ENCODE data around the gene SYNGAP1. TPM values are rescaled to one million over a fixed set of nuclear protein-coding genes. Genes with fewer than 3 reads are reported as not detected.

SYNGAP1 gene
- total RNA-seq, 2 donors from 2014 or later = 5.4 to 5.6 TPM

GRCh38 chr6:33433001-33433543 lies 13.2 kb downstream of the SYNGAP1 start:
- H3K27ac ChIP-seq = no peak overlapping the region
- intact Hi-C loops (cut with DNase I) = no loop called here
- no peaks in the 10 kb centered on the region for H3K9me3 ChIP-seq
- H3K36me3 ChIP-seq (replicated peaks in 1 of 2; ENCODE audit: insufficient read depth in 1 of 2, low read depth in 2 of 2) = no peaks in the 10 kb centered on the region
- H3K4me3 ChIP-seq = no peak overlapping the region
- no peaks in the 10 kb centered on the region for H3K27me3 ChIP-seq
- TF ChIP-seq CTCF (IDR thresholded peaks at IDR 0.05) (no peak), POLR2A (IDR thresholded peaks at IDR 0.05) (no peak)
- ATAC-seq (no peak), DNase-seq (no peak)
- 89 to 94% methylated on average over 1 of the region's 1 CpG for WGBS, 2 donors
- H3K4me1 ChIP-seq = peaks cover 7% of the 10 kb centered on the region

- H3K4me1 ChIP-seq = peaks cover under 1% of the 10 kb centered on the region
Observed at GRCh38 chr6:33433544-33434191, 13.8 kb downstream of the SYNGAP1 start.

GRCh38 chr6:33434961-33435360 lies 15.1 kb downstream of the SYNGAP1 start:
- Histone ChIP-seq H3K27ac (no peak overlapping the region), H3K4me3 (no peak overlapping the region), H3K4me1 (no peaks in the 10 kb centered on the region), H3K9me3 (no peaks in the 10 kb centered on the region), H3K27me3 (no peaks in the 10 kb centered on the region), H3K36me3 (replicated peaks in 1 of 2; ENCODE audit: insufficient read depth in 1 of 2, low read depth in 2 of 2) (no peaks in the 10 kb centered on the region)
- DNase-seq = no peak
- no peak for ATAC-seq
- intact Hi-C loops (cut with DNase I) = no loop called here
- TF ChIP-seq CTCF (IDR thresholded peaks at IDR 0.05) = no peak
- no peak for TF ChIP-seq POLR2A (IDR thresholded peaks at IDR 0.05)
- WGBS, 2 donors = 81 to 96% methylated on average over 4 of the region's 4 CpGs

More at GRCh38 chr6:33433544-33434191, 13.8 kb downstream of the SYNGAP1 start:
- TF ChIP-seq POLR2A (IDR thresholded peaks at IDR 0.05) = no peak
- TF ChIP-seq CTCF (IDR thresholded peaks at IDR 0.05) = no peak
- no peak for DNase-seq
- ATAC-seq = no peak
- 46 to 56% methylated on average over 14 to 16 of the region's 17 CpGs for WGBS, 2 donors
- no peak overlapping the region for H3K27ac ChIP-seq
- H3K9me3 ChIP-seq = no peaks in the 10 kb centered on the region
- no peak overlapping the region for H3K4me3 ChIP-seq
- intact Hi-C loops (cut with DNase I) = no loop called here
- H3K27me3 ChIP-seq = no peaks in the 10 kb centered on the region
- no peaks in the 10 kb centered on the region for H3K36me3 ChIP-seq (replicated peaks in 1 of 2; ENCODE audit: insufficient read depth in 1 of 2, low read depth in 2 of 2)

- H3K4me1 ChIP-seq = no peaks in the 10 kb centered on the region
- 90 to 93% methylated on average over 16 to 18 of the region's 18 CpGs for WGBS, 2 donors
- TF ChIP-seq POLR2A (IDR thresholded peaks at IDR 0.05) = no peak
- TF ChIP-seq CTCF (IDR thresholded peaks at IDR 0.05) = no peak
- H3K9me3 ChIP-seq = no peaks in the 10 kb centered on the region
- no peak overlapping the region for H3K4me3 ChIP-seq
- H3K27me3 ChIP-seq = no peaks in the 10 kb centered on the region
- ATAC-seq = no peak
- no peak overlapping the region for H3K27ac ChIP-seq
- no peak for DNase-seq
- intact Hi-C loops (cut with DNase I) = no loop called here
- H3K36me3 ChIP-seq (replicated peaks in 1 of 2; ENCODE audit: insufficient read depth in 1 of 2, low read depth in 2 of 2) = no peaks in the 10 kb centered on the region
Observed at GRCh38 chr6:33437666-33438065, 17.8 kb downstream of the SYNGAP1 start.
